OCI-M2 (cell line): ENCODE data around the gene NUP42.

ENCODE experiments used
- DNase-seq: peaks from one replicate; lab custom pipeline; 2025; ENCODE audit not compliant: unreplicated experiment; lab: John Stamatoyannopoulos, UW

The NUP42 gene

DNA sequence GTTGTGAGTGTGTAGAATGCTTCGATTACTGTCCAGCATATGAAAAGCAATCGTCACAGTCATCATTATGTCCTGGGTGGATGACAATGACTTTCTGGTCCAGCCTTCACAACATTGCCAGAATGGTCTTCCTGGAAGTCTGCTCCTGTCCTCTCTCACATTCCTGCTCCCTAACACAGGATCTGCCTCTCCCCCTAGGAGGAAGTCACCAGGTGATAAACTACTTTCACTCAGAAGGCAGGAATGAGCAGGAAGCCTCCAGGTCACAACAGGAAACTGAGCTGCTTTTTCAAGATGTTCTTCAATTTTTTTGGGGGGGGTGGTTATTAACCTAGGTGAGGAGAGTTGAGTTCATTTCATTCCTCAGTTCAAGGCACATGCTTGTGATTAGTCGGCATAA, 51.1 kb downstream of the NUP42 start:
- DNase-seq, result no peak

- no peak for DNase-seq
Observed at GRCh38 chr7:23234569-23235296, 52.9 kb downstream of the NUP42 start.

DNA sequence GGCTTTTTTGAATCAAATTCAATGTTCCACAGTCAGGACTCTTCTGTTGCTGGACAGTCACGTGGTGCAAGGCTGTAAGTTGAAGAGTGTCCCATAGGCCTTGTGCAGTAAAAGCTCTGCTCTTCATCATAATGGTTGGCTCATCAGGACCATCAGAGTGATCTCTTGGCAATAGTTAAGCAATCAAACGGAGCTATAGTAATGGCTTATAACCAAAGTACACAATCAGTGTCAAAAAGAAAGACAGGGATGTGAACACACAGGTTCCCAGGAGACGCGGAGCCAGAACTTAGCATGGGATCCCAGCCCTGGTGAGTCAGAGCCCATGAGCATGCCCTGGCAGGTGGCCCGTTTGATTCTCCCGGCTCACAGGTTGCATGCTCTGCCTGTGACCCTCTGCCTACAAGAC, 54.0 kb downstream of the NUP42 start:
- no peak for DNase-seq

- no peak for DNase-seq
Observed at GRCh38 chr7:23237000-23237399, 55.2 kb downstream of the NUP42 start.

DNA sequence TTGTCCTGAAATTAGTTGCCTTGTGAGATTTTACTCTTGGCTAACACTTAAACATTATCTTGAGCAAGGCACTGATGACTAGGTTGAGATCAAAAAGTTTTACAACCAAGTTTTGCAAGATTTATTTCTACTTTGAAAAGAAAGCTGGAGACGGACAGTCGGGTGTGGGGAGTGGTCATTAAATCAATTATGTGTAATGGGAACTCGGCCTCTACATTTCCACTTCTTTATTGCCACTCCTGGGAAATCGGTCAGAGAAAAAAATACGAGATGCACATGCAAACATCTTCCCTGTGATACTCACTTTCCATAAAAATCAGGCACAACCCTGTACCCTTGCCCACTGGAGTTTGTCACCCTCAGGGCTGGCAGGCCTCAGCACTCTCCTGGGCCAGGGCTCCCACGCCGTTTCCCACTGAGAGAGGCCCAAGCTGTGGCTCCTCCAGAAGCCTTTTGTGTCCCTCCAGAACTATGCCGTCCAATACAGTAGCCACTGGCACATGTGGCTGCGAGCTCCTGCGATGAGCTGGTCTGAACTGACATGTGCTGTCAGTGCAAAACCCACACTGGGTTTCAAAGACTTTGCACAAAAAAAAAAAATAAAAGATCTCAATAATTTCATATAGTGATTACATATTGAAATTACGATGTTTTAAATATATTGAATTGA, 57.3 kb downstream of the NUP42 start:
- no peak for DNase-seq

DNA sequence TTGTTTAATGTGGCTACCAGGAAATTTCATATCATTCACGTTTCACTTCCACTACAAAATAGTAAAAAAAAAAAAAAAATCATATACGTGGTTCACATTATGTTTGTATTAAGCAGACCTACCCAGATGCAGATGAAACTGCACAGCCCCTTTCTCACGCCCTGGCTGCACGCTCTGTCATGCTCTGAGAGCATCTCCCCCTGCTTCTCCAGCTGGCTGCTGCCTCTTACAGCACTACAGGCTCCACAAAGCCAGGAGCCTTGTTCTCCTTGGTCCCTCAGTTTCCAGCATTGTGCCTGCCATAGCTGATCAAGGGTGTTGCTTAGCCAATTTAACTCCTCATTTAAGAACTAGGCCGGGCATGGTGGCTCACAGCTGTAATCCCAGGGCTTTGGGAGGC, 57.9 kb downstream of the NUP42 start:
- no peak for DNase-seq

GRCh38 chr7:23242321-23242720, 60.5 kb downstream of the NUP42 start:
- no peak for DNase-seq

DNA sequence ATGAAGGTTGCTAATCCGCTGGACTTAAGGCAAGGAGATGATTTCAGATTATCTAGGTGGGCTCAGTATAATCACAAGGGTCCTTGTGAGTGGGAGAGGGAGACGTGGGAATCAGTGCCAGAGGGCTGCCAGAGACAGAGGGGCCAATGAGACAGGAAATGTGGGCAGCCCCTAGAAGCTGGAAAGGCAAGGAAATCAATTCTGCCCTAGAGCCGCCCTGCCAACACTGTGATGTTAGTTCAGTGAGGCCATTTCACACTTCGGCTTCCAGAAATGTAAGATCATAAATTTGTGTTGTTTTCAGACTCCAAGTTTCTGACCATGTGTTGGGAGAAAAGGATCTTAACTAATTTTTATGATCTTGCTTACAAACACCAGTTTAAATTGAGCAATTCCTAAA, 61.1 kb downstream of the NUP42 start:
- DNase-seq, result no peak

- DNase-seq, result no peak
Observed at GRCh38 chr7:23246555-23246954, 64.7 kb downstream of the NUP42 start, which contains the start of gene GPNMB. Gene GPNMB (plus strand): TSS chr7:23246775. CDS start chr7:23246858, 83 bp downstream.

DNA sequence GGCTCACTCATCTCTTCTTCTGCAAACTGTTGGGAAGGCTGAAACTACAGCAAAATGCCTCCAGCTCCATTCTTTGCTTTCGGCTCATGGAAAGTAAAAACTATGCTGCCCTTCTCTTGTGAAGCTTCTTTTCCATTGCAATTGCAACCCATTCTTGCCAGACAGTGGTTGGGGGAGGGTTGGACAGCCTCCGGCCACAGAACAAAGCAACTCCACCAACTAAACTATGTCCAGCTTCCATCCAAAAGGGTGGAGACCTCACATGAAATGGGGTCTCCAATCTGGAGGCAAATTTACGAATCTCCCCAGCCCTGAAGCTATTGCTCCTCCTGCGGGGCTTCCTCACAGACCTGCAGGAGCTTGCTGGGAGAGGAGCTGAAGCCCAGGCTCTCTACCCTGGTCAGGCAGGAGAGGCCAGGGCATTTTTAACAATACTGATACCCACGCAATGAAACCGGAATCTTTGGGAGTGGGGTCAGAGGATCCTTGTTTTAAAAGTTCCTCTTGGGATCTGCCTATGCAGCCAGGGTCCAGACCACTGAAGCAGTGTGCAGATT, 65.3 kb downstream of the NUP42 start:
- DNase-seq, result no peak

- no peak for DNase-seq
Observed at GRCh38 chr7:23247603-23248335, 65.9 kb downstream of the NUP42 start.

DNA sequence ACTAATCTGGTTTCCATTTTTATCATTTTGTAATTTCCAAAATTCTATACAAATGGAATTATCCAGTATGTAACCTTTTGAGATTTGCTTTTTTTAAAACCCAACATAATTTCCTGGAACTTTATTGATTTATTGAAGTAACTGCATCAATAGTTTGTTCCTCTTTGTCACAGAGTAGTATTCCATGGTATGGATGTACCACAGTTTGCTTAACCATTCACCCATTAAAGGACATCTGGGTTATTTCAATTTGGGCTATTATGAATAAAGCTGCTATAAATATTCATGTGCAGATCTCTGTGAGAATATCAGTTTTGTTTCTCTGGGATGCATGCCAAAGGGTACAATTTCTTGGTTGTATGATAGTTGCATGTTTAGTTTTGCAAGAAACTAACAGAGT, 67.6 kb downstream of the NUP42 start:
- DNase-seq, result no peak
